ENCODE results near the gene UNC80.

The UNC80 gene

GRCh38 chr2:209977386-209978239, 206.0 kb downstream of the UNC80 start:
- H3K27ac ChIP-seq: no peak overlapping the region
- TF ChIP-seq CTCF (IDR thresholded peaks at IDR 0.05) (peak; percentile 72), ZFX (IDR thresholded peaks at IDR 0.05; ENCODE audit: borderline replicate concordance) (no peak)

GRCh38 chr2:209984291-209984690, 212.7 kb downstream of the UNC80 start:
- no peak for TF ChIP-seq ZFX (IDR thresholded peaks at IDR 0.05; ENCODE audit: borderline replicate concordance)
- TF ChIP-seq CTCF (IDR thresholded peaks at IDR 0.05): no peak
- no peak overlapping the region for H3K27ac ChIP-seq

GRCh38 chr2:209985874-209986273, 214.2 kb downstream of the UNC80 start:
- H3K27ac ChIP-seq: no peak overlapping the region
- TF ChIP-seq CTCF (IDR thresholded peaks at IDR 0.05): no peak
- no peak for TF ChIP-seq ZFX (IDR thresholded peaks at IDR 0.05; ENCODE audit: borderline replicate concordance)

GRCh38 chr2:209986415-209986814, 214.8 kb downstream of the UNC80 start:
- H3K27ac ChIP-seq: no peak overlapping the region
- TF ChIP-seq ZFX (IDR thresholded peaks at IDR 0.05; ENCODE audit: borderline replicate concordance) (no peak), CTCF (IDR thresholded peaks at IDR 0.05) (no peak)

GRCh38 chr2:209988010-209988409, 216.4 kb downstream of the UNC80 start:
- TF ChIP-seq ZFX (IDR thresholded peaks at IDR 0.05; ENCODE audit: borderline replicate concordance) (no peak), CTCF (IDR thresholded peaks at IDR 0.05) (no peak)
- H3K27ac ChIP-seq: no peak overlapping the region

- no peak for TF ChIP-seq ZFX (IDR thresholded peaks at IDR 0.05; ENCODE audit: borderline replicate concordance)
- no peak for TF ChIP-seq CTCF (IDR thresholded peaks at IDR 0.05)
- H3K27ac ChIP-seq: no peak overlapping the region
Observed at GRCh38 chr2:209990838-209991237, 219.2 kb downstream of the UNC80 start.

GRCh38 chr2:209993968-209994367, 222.3 kb downstream of the UNC80 start:
- no peak overlapping the region for H3K27ac ChIP-seq
- TF ChIP-seq ZFX (IDR thresholded peaks at IDR 0.05; ENCODE audit: borderline replicate concordance) (no peak), CTCF (IDR thresholded peaks at IDR 0.05) (no peak)
